HuH-7.5 (cell line): ENCODE data around the gene DPYSL4.

Source experiments
- DNase-seq: peaks from one replicate; pipeline ENCODE4 v3.0.0; 2011; ENCODE audit warnings: low spot score

Gene DPYSL4

GRCh38 chr10:132228616-132229015 lies 41.9 kb downstream of the DPYSL4 start:
- no peak for DNase-seq

- no peak for DNase-seq
These were observed 42.3 kb downstream of the DPYSL4 start for GRCh38 chr10:132229096-132229495.

GRCh38 chr10:132229834-132230556 lies 43.2 kb downstream of the DPYSL4 start:
- no peak for DNase-seq

- DNase-seq: no peak
These were observed 43.9 kb downstream of the DPYSL4 start for GRCh38 chr10:132230557-132231210.

- DNase-seq: no peak
These were observed 44.9 kb downstream of the DPYSL4 start for GRCh38 chr10:132231656-132232022.

- no peak for DNase-seq
These were observed 45.5 kb downstream of the DPYSL4 start for GRCh38 chr10:132232023-132232951.

GRCh38 chr10:132232981-132233380 lies 46.2 kb downstream of the DPYSL4 start:
- no peak for DNase-seq

GRCh38 chr10:132233501-132234085 lies 46.8 kb downstream of the DPYSL4 start:
- no peak for DNase-seq

GRCh38 chr10:132234860-132235259 lies 48.1 kb downstream of the DPYSL4 start:
- no peak for DNase-seq

GRCh38 chr10:132236161-132236560 lies 49.4 kb downstream of the DPYSL4 start:
- no peak for DNase-seq

- DNase-seq: no peak
These were observed 50.1 kb downstream of the DPYSL4 start for GRCh38 chr10:132236881-132237280.

GRCh38 chr10:132237396-132237795 lies 50.6 kb downstream of the DPYSL4 start:
- no peak for DNase-seq

- no peak for DNase-seq
These were observed 51.1 kb downstream of the DPYSL4 start for GRCh38 chr10:132237871-132238270.

GRCh38 chr10:132238371-132239125 lies 51.8 kb downstream of the DPYSL4 start:
- DNase-seq: no peak

- DNase-seq: no peak
These were observed 52.6 kb downstream of the DPYSL4 start for GRCh38 chr10:132239126-132240031.

- DNase-seq: no peak
These were observed 53.4 kb downstream of the DPYSL4 start for GRCh38 chr10:132240156-132240555.

- DNase-seq: no peak
These were observed 53.8 kb downstream of the DPYSL4 start for GRCh38 chr10:132240581-132240980.

- DNase-seq: no peak
These were observed 54.3 kb downstream of the DPYSL4 start for GRCh38 chr10:132241086-132241485.

- no peak for DNase-seq
These were observed 54.7 kb downstream of the DPYSL4 start for GRCh38 chr10:132241496-132241895.

GRCh38 chr10:132242103-132242840 lies 55.5 kb downstream of the DPYSL4 start:
- DNase-seq: no peak
